Measurements from ENCODE around the gene IL5RA.

GRCh38 chr3:3134750-3135448 lies 24.7 kb upstream of the IL5RA start:
- no peak for TF ChIP-seq CTCF (IDR thresholded peaks at IDR 0.05; ENCODE audit: borderline replicate concordance, extremely low read depth, low read length, poor library complexity, severe bottlenecking)
- no peak for TF ChIP-seq EZH2 (IDR thresholded peaks at IDR 0.05; ENCODE audit: borderline replicate concordance, low read depth, low read length, severe bottlenecking)

Data from DND-41 (cell line).